GM12878 (cell line): ENCODE results near the gene OR7G2. TPM values are rescaled to one million over a fixed set of nuclear protein-coding genes. Genes with fewer than 3 reads are reported as not detected.

Source experiments
- ATAC-seq: fragments of 200-7000 bp; cut with Tn5 transposase; 3 replicates; pipeline ENCODE4 v1.9.1; 2020; ENCODE audit warnings: mild to moderate bottlenecking, moderate library complexity
- BruUV-seq: library from RNA; stranded (reverse); fragments of 400-500 nt; replicated peaks from 2 replicates; lab custom pipeline; 2021; lab: Mats Ljungman, UMichigan
- CTCF ChIA-PET: fragments of 300-600 bp; sonication (Branson Sonifier 250); formaldehyde crosslinking; extraction: SDS; loops from one replicate; lab custom pipeline; 2021; ENCODE audit warnings: inconsistent platforms; lab: Yijun Ruan, JAX
- POLR2A ChIA-PET: fragments of 350-600 bp; formaldehyde crosslinking; extraction: SDS; loops from one replicate; lab custom pipeline; 2021; ENCODE audit warnings: inconsistent platforms; lab: Charles Lee
- RAD21 ChIA-PET: fragments of 300-600 bp; sonication (Branson Sonifier 250); formaldehyde crosslinking; loops from one replicate; lab custom pipeline; 2023; ENCODE audit warnings: antibody characterized with exemption; ENCODE audit not compliant: unreplicated experiment; lab: Charles Lee
- SMC1A ChIA-PET: fragments of 300-600 bp; sonication (Branson Sonifier 250); formaldehyde crosslinking; loops from one replicate; lab custom pipeline; 2023; ENCODE audit not compliant: unreplicated experiment, uncharacterized antibody; lab: Charles Lee
- DNase-seq: peaks from one replicate; pipeline ENCODE4 v3.0.0-alpha.2; 2011; ENCODE audit warnings: low read depth, low spot score
- FAIRE-seq: peaks from 3 replicates; lab custom pipeline; 2011; peaks lifted over from hg19 to GRCh38; lab: Jason Lieb, UNC
- H2AFZ ChIP-seq: 2 replicates; pipeline ENCODE4 v1.6.0; 2011; ENCODE audit warnings: low read depth, low read length, control low read depth; ENCODE audit not compliant: control insufficient read depth
- H3K27ac ChIP-seq: 2 replicates; pipeline ENCODE4 v1.5.1; 2011; ENCODE audit warnings: control low read depth; ENCODE audit not compliant: control insufficient read depth, insufficient read depth
- H3K27me3 ChIP-seq, 2 experiments: replicated peaks in 1 of 2; 2 replicates each; pipeline versions ENCODE4 v1.6.0 to v1.6.1; 2011; ENCODE audit warnings: low read length in 1 of 2; ENCODE audit not compliant: control insufficient read depth in 2 of 2, insufficient read depth in 2 of 2
- H3K36me3 ChIP-seq, 2 experiments: 2 replicates each; pipeline ENCODE4 v1.5.1; 2011; ENCODE audit warnings: low read length in 1 of 2; ENCODE audit not compliant: control insufficient read depth in 2 of 2, insufficient read depth in 2 of 2
- H3K4me1 ChIP-seq: 2 replicates; pipeline ENCODE4 v1.6.1; 2011; ENCODE audit warnings: mild to moderate bottlenecking, low read length, moderate library complexity, mixed read lengths; ENCODE audit not compliant: control insufficient read depth, insufficient read depth
- H3K4me2 ChIP-seq: 2 replicates; pipeline ENCODE4 v1.6.0; 2011; ENCODE audit warnings: control low read depth; ENCODE audit not compliant: control insufficient read depth, insufficient read depth
- H3K4me3 ChIP-seq: fragments of 200-600 bp; sonication (generic); 2 replicates; pipeline ENCODE4 v1.5.1; 2016
- H3K79me2 ChIP-seq: 2 replicates; pipeline ENCODE4 v1.6.0; 2011; ENCODE audit warnings: low read length; ENCODE audit not compliant: control insufficient read depth, insufficient read depth
- H3K9ac ChIP-seq: 2 replicates; pipeline ENCODE4 v1.8.0; 2011; ENCODE audit warnings: low read length, control low read depth, mixed read lengths; ENCODE audit not compliant: control insufficient read depth, insufficient read depth
- H3K9me3 ChIP-seq: replicated peaks from 3 replicates; pipeline ENCODE4 v1.5.1; 2011; ENCODE audit warnings: mild to moderate bottlenecking, low read length; ENCODE audit not compliant: control insufficient read depth, insufficient read depth
- H4K20me1 ChIP-seq: 2 replicates; pipeline ENCODE4 v1.6.0; 2011; ENCODE audit not compliant: control insufficient read depth, insufficient read depth
- BACH1 ChIP-seq: fragments of 450-650 bp; IDR thresholded peaks from 2 replicates; pipeline ENCODE4 v1.6.1; 2017; ENCODE audit warnings: mild to moderate bottlenecking, borderline replicate concordance
- CBFB ChIP-seq: IDR thresholded peaks from 2 replicates; pipeline ENCODE4 v1.6.1; 2016; ENCODE audit warnings: antibody characterized with exemption, low read depth
- CBX3 ChIP-seq: fragments of 200-600 bp; sonication (generic); IDR thresholded peaks from 2 replicates; pipeline ENCODE4 v1.6.1; 2016; ENCODE audit warnings: low read depth, borderline replicate concordance
- EED ChIP-seq: sonication (generic); IDR thresholded peaks from 2 replicates; pipeline ENCODE4 v1.6.1; 2016; ENCODE audit warnings: antibody characterized with exemption, low read depth
- GATAD2B ChIP-seq: fragments of 450-650 bp; conservative IDR thresholded peaks from 2 replicates; pipeline ENCODE4 v1.6.1; 2017; ENCODE audit warnings: low read depth, mild to moderate bottlenecking, moderate library complexity
- KLF5 ChIP-seq: fragments of 450-650 bp; IDR thresholded peaks from 2 replicates; pipeline ENCODE4 v1.6.1; 2014; ENCODE audit warnings: mild to moderate bottlenecking; ENCODE audit not compliant: partially characterized antibody
- NFYB ChIP-seq: IDR thresholded peaks from 2 replicates; pipeline ENCODE4 v1.6.1; 2011; ENCODE audit warnings: low read depth, mild to moderate bottlenecking, low read length, improper control_type of control experiment, moderate library complexity; ENCODE audit not compliant: insufficient read depth
- NR2F1 ChIP-seq: fragments of 450-650 bp; conservative IDR thresholded peaks from 2 replicates; pipeline ENCODE4 v1.6.1; 2017; ENCODE audit warnings: mild to moderate bottlenecking
- POU2F2 ChIP-seq: IDR thresholded peaks from 3 replicates; pipeline ENCODE4 v1.6.1; 2011; ENCODE audit warnings: low read depth, mild to moderate bottlenecking, low read length, borderline replicate concordance
- SMAD1 ChIP-seq: fragments of 450-650 bp; IDR thresholded peaks from 2 replicates; pipeline ENCODE4 v1.6.1; 2018; ENCODE audit warnings: mild to moderate bottlenecking, low read depth; ENCODE audit not compliant: partially characterized antibody
- SPI1 ChIP-seq: IDR thresholded peaks from 2 replicates; pipeline ENCODE4 v1.6.1; 2011; ENCODE audit warnings: low read depth, mild to moderate bottlenecking, low read length, moderate library complexity, borderline replicate concordance; ENCODE audit not compliant: insufficient read depth
- SUPT20H ChIP-seq: IDR thresholded peaks from 2 replicates; pipeline ENCODE4 v1.6.1; 2011; ENCODE audit warnings: low read depth, mild to moderate bottlenecking, low read length, moderate library complexity, borderline replicate concordance; ENCODE audit not compliant: control insufficient read depth
- ZNF207 ChIP-seq: fragments of 450-650 bp; IDR thresholded peaks from 2 replicates; pipeline ENCODE4 v1.6.1; 2014; ENCODE audit warnings: antibody characterized with exemption, mild to moderate bottlenecking, borderline replicate concordance
- ZNF24 ChIP-seq: fragments of 450-650 bp; IDR thresholded peaks from 2 replicates; pipeline ENCODE4 v1.6.1; 2017; ENCODE audit warnings: antibody characterized with exemption, mild to moderate bottlenecking
- WGBS: methylation state at CpG from one replicate; pipeline ENCODE4 v1.1.6; 2016; ENCODE audit warnings: low lambda C conversion rate; ENCODE audit not compliant: insufficient replicate concordance, insufficient coverage; ENCODE audit errors: missing lambda C conversion rate; 5-methylcytosine and 5-hydroxymethylcytosine counted together
- in situ Hi-C: fragments of 300-500 bp; cut with MboI; formaldehyde crosslinking; loops from 9 replicates; pipeline ENCODE4 v1.14.3; 2018; ENCODE audit warnings: mixed read lengths
- intact Hi-C: fragments of 100-400 bp; cut with micrococcal nuclease; formaldehyde crosslinking; loops from one replicate; pipeline ENCODE4 v1.14.2; 2022; ENCODE audit not compliant: unreplicated experiment
- polyA plus RNA-seq, 11 experiments: library from polyadenylated mRNA; depleted of rRNA in 4 of 11; unstranded in 6 of 11; stranded (reverse) in 5 of 11; fragments of >200 nt; fragmentation: Nextera tagmentation in 4 of 11; fragmentation: Illumina TruSeq in 1 of 11; extraction: Ambion mirVana in 4 of 11; extraction: Trizol in 1 of 11; gene quantifications; 1 replicate in 1 of 11; 2 replicates in 10 of 11; pipeline versions ENCODE4 v1.2.1 to v1.2.3, GENCODE V29; 2011 to 2016; ENCODE audit warnings: inconsistent platforms in 2 of 11, missing spikeins in 2 of 11, low read depth in 1 of 11
- total RNA-seq, 4 experiments: library from RNA; depleted of rRNA in 3 of 4; stranded (reverse); fragments of >200 nt in 3 of 4; fragmentation: Illumina TruSeq in 1 of 4; extraction: Trizol in 1 of 4; gene quantifications; 2 replicates each; pipeline versions ENCODE4 v1.2.1 to v1.2.3, GENCODE V29; 2013 to 2021

Gene OR7G2
- total and polyA plus RNA-seq, 10 of the 15 experiments (the other 5 are each of a cell fraction or from before 2014, with no cell fraction given): not detected

DNA sequence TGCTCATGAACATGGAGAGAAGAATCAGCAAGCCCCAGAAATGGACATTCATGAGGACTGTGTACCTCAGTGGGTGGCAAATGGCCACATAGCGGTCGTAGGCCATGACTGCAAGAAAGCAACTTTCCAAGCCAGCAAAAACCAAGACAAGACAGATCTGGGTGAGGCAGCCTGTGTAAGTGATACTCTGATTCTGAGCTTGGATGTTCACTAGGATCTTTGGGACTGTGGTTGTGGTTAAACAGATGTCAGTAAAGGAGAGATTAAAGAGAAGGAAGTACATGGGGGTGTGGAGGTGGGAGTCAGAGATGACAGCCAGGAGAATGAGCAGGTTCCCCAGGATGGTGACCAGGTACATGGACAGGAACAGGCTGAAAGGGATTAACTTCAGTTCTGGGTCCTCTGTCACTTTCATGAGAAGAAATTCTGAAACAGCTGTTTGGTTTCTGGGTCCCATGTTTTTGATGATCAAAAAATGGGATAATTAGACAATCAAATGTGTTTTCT is 8.1 kb upstream of the OR7G2 start, which contains the start of gene OR7G1:
OR7G1 (minus strand) TSS at position 457 of the 507 bp plus-strand sequence; CDS start at position 457, 0 bp downstream.
- DNase-seq (no peak), ATAC-seq (no peak), FAIRE-seq (no peak)
- BruUV-seq: no TSS peak
- Histone ChIP-seq H3K4me1 (no peaks in the 10 kb centered on the region), H3K4me3 (no peak within 1 kb of the TSS), H3K9ac (no peak within 1 kb of the TSS), H4K20me1 (no peaks in the 10 kb centered on the region), H3K27ac (no peak within 1 kb of the TSS), H3K27me3 (no peaks in the 10 kb centered on the region), H3K36me3 (no peaks in the 10 kb centered on the region), H3K9me3 (no peaks in the 10 kb centered on the region), H3K4me2 (no peak within 1 kb of the TSS), H3K79me2 (no peaks in the 10 kb centered on the region), H2AFZ (no peak within 1 kb of the TSS)
- in situ Hi-C loops (no loop called here), intact Hi-C loops (no loop called here)
- CTCF ChIA-PET: no interaction called here
- RAD21 ChIA-PET: no interaction called here
- SMC1A ChIA-PET: no interaction called here
- POLR2A ChIA-PET: no interaction called here
- 63% methylated on average over 2 of the region's 2 CpGs for WGBS
- TF ChIP-seq NFYB (no peak), SMAD1 (no peak), ZNF24 (no peak), POU2F2 (no peak), SPI1 (no peak), ZNF207 (no peak), CBFB (no peak), EED (no peak), SUPT20H (no peak), NR2F1 (no peak), BACH1 (no peak), GATAD2B (no peak), CBX3 (no peak), KLF5 (no peak)
